HepG2 (cell line): ENCODE results near the gene TTN. TPM values are rescaled to one million over a fixed set of nuclear protein-coding genes. Genes with fewer than 3 reads are reported as not detected.
A peak's percentile ranks its signal among the peaks of the same experiment; 100 is the strongest.

Source experiments
- ARNT2 ChIP-seq: sonication (generic); formaldehyde crosslinking; IDR thresholded peaks from 2 replicates; pipeline ENCODE4 v1.8.0; 2022; ENCODE audit warnings: mild to moderate bottlenecking, low read depth, missing genetic modification reagents, moderate library complexity
- ATF3 ChIP-seq: sonication (generic); formaldehyde crosslinking; IDR thresholded peaks from 2 replicates; pipeline ENCODE4 v1.4.0; 2020; ENCODE audit warnings: missing genetic modification reagents
- HNF1B ChIP-seq: sonication (generic); formaldehyde crosslinking; IDR thresholded peaks from 2 replicates; pipeline ENCODE4 v1.5.1; 2020; ENCODE audit warnings: mild to moderate bottlenecking, moderate library complexity, missing genetic modification reagents
- MIER2 ChIP-seq: IDR thresholded peaks from 2 replicates; pipeline ENCODE4 v1.6.1; 2016; ENCODE audit warnings: missing biosample characterization, missing genetic modification reagents
- SNAPC4 ChIP-seq: sonication (generic); formaldehyde crosslinking; IDR thresholded peaks from 2 replicates; pipeline ENCODE4 v1.4.0; 2020; ENCODE audit warnings: mild to moderate bottlenecking, missing genetic modification reagents
- TAF1 ChIP-seq: sonication (generic); formaldehyde crosslinking; IDR thresholded peaks from 2 replicates; pipeline ENCODE4 v1.4.0; 2020; ENCODE audit warnings: missing genetic modification reagents
- ZNF431 ChIP-seq: sonication (generic); formaldehyde crosslinking; IDR thresholded peaks from 2 replicates; pipeline ENCODE4 v1.9.0; 2022; ENCODE audit warnings: missing genetic modification reagents, low read depth, mild to moderate bottlenecking, borderline replicate concordance
- ZNF572 ChIP-seq: sonication (generic); formaldehyde crosslinking; IDR thresholded peaks from 2 replicates; pipeline ENCODE4 v1.5.1; 2020; ENCODE audit warnings: mild to moderate bottlenecking, missing genetic modification reagents
- ZNF574 ChIP-seq: sonication (generic); formaldehyde crosslinking; IDR thresholded peaks from 2 replicates; pipeline ENCODE4 v1.4.0; 2020; ENCODE audit warnings: missing genetic modification reagents
- ZNF800 ChIP-seq: sonication (generic); formaldehyde crosslinking; IDR thresholded peaks from 2 replicates; pipeline ENCODE4 v1.4.0; 2020; ENCODE audit warnings: missing genetic modification reagents
- ZXDC ChIP-seq: sonication (generic); formaldehyde crosslinking; IDR thresholded peaks from 2 replicates; pipeline ENCODE4 v1.5.0; 2020; ENCODE audit warnings: mild to moderate bottlenecking, missing genetic modification reagents
- polyA plus RNA-seq, 8 experiments: library from polyadenylated mRNA; depleted of rRNA in 3 of 8; stranded (reverse) in 7 of 8; unstranded in 1 of 8; fragments of >200 nt; fragmentation: Illumina TruSeq in 4 of 8; extraction: Trizol in 4 of 8; gene quantifications; 2 replicates each; pipeline versions ENCODE4 v1.2.1 to v1.2.3, GENCODE V29; 2011 to 2016; ENCODE audit warnings: low read depth in 4 of 8, missing spikeins in 1 of 8, mixed read lengths in 1 of 8; ENCODE audit not compliant: insufficient read depth in 1 of 8
- total RNA-seq, 5 experiments: library from RNA; depleted of rRNA; stranded (reverse); fragments of >200 nt; fragmentation: Illumina TruSeq; extraction: Trizol; gene quantifications; 2 replicates each; pipeline ENCODE4 v1.2.3, GENCODE V29; 2016; ENCODE audit warnings: low read depth in 1 of 5

Gene TTN
- total and polyA plus RNA-seq, 2 of the 13 experiments (the other 11 are each of a cell fraction or from before 2014, with no cell fraction given) = under 0.01 TPM

- TF ChIP-seq TAF1 (CRISPR knock-in tag) = peak; percentile 87
- peak; percentile 33; the same call in 1 of the 2 replicates for TF ChIP-seq MIER2 (CRISPR knock-in tag)
- TF ChIP-seq ZNF800 (CRISPR knock-in tag) = no peak
- peak; percentile 72; the same call in 1 of the 2 replicates for TF ChIP-seq ZNF574 (CRISPR knock-in tag)
- TF ChIP-seq ARNT2 (CRISPR knock-in tag) = peak; percentile 10; the same call in 1 of the 2 replicates
- peak; percentile 83 for TF ChIP-seq HNF1B
- 0 out of 2 replicates have a peak, but pooled peaks have one; percentile 37 for TF ChIP-seq ATF3 (CRISPR knock-in tag)
- no peak; the same call in 1 of the 2 replicates for TF ChIP-seq ZNF572 (CRISPR knock-in tag)
- TF ChIP-seq ZNF431 (CRISPR knock-in tag) = no peak
- peak; percentile 76 for TF ChIP-seq SNAPC4 (CRISPR knock-in tag)
- TF ChIP-seq ZXDC (CRISPR knock-in tag) = no peak
Measured at GRCh38 chr2:178478439-178479274, 328.6 kb downstream of the TTN start, which contains the start of gene FKBP7 (continued).
